ENCODE measurements around the gene AGBL1.

- no peak for TF ChIP-seq CTCF (conservative IDR thresholded peaks at IDR 0.05; ENCODE audit: low read depth in 2 of 2)
- TF ChIP-seq REST (IDR thresholded peaks at IDR 0.05; ENCODE audit: unreplicated experiment) = no peak
- no peak for TF ChIP-seq POLR2AphosphoS5 (IDR thresholded peaks at IDR 0.05; ENCODE audit: low read depth)
- no peak for TF ChIP-seq JUNB (IDR thresholded peaks at IDR 0.05; ENCODE audit: unreplicated experiment)
- no peak for TF ChIP-seq NANOG (IDR thresholded peaks at IDR 0.05; ENCODE audit: borderline replicate concordance)
- TF ChIP-seq EZH2 (IDR thresholded peaks at IDR 0.05; ENCODE audit: low read depth, unreplicated experiment) = no peak
- no peak for TF ChIP-seq CREB1 (CRISPR knock-in tag; IDR thresholded peaks at IDR 0.05; ENCODE audit: low read depth)
- TF ChIP-seq EZH2phosphoT487 (IDR thresholded peaks at IDR 0.05; ENCODE audit: unreplicated experiment) = no peak
- TF ChIP-seq STAT1 (IDR thresholded peaks at IDR 0.05; ENCODE audit: unreplicated experiment) = no peak
- TF ChIP-seq ETS1 (IDR thresholded peaks at IDR 0.05) = no peak
- no peak for TF ChIP-seq ZNF331 (CRISPR knock-in tag; IDR thresholded peaks at IDR 0.05; ENCODE audit: low read depth)
These were observed 476.8 kb downstream of the AGBL1 start for GRCh38 chr15:86556396-86557017.

All from GM23338 (cell line).